SK-N-SH (cell line): ENCODE data around the gene ZSCAN30. TPM values are rescaled to one million over a fixed set of nuclear protein-coding genes. Genes with fewer than 3 reads are reported as not detected.

Experiments
- CTCF ChIA-PET: fragments of 300-600, 350-600 bp; formaldehyde crosslinking; extraction: SDS; loops from one replicate; lab custom pipeline; 2021; lab: Yijun Ruan, JAX
- POLR2A ChIA-PET: fragments of 350-600 bp; sonication (Branson Sonifier 250); formaldehyde crosslinking; extraction: SDS; loops from one replicate; lab custom pipeline; 2020; ENCODE audit warnings: antibody characterized with exemption, inconsistent platforms; lab: Yijun Ruan, JAX
- DNase-seq: peaks from one replicate; pipeline ENCODE4 v3.0.0; 2012
- H2AFZ ChIP-seq: fragments of 200-600 bp; sonication (generic); 2 replicates; pipeline ENCODE4 v1.8.1; 2016; ENCODE audit warnings: antibody characterized with exemption, mild to moderate bottlenecking, low read depth
- H3F3A ChIP-seq: fragments of 200-600 bp; sonication (generic); replicated peaks from 2 replicates; pipeline ENCODE3; 2016; ENCODE audit warnings: antibody characterized with exemption, mild to moderate bottlenecking; ENCODE audit not compliant: insufficient read depth
- H3K27ac ChIP-seq, 2 experiments: fragments of 200-500 bp in 1 of 2; fragments of 200-600 bp in 1 of 2; sonication (Bioruptor generic) in 1 of 2; sonication (generic), shearing (Covaris generic) in 1 of 2; 2 replicates each; pipeline versions ENCODE4 v1.5.1 to v1.6.1; 2014 to 2016; ENCODE audit warnings: low read depth in 2 of 2, inconsistent platforms in 1 of 2, low read length in 1 of 2, mild to moderate bottlenecking in 1 of 2, mixed read lengths in 1 of 2
- H3K27me3 ChIP-seq: fragments of 200-600 bp; sonication (generic), shearing (Covaris generic); 2 replicates; pipeline ENCODE4 v1.6.1; 2016; ENCODE audit warnings: mixed run types; ENCODE audit not compliant: insufficient read depth
- H3K36me3 ChIP-seq, 2 experiments: fragments of 200-500 bp in 1 of 2; fragments of 200-600 bp in 1 of 2; sonication (Bioruptor generic) in 1 of 2; sonication (generic) in 1 of 2; replicated peaks in 1 of 2; 2 replicates each; pipeline versions ENCODE3 to v1.5.1; 2014 to 2016; ENCODE audit warnings: low read length in 1 of 2, mild to moderate bottlenecking in 1 of 2; ENCODE audit not compliant: insufficient read depth in 2 of 2, control insufficient read depth in 1 of 2
- H3K4me1 ChIP-seq, 2 experiments: fragments of 200-500 bp in 1 of 2; fragments of 200-600 bp in 1 of 2; sonication (Bioruptor generic) in 1 of 2; sonication (generic), shearing (Covaris generic) in 1 of 2; 2 replicates each; pipeline versions ENCODE4 v1.5.1 to v1.6.1; 2014 to 2016; ENCODE audit warnings: low read depth in 1 of 2, low read length in 1 of 2, mixed run types in 1 of 2; ENCODE audit not compliant: insufficient read depth in 2 of 2, control insufficient read depth in 1 of 2
- H3K4me2 ChIP-seq: fragments of 200-600 bp; sonication (generic), shearing (Covaris generic); 2 replicates; pipeline ENCODE4 v1.6.1; 2017; ENCODE audit warnings: mixed run types
- H3K4me3 ChIP-seq, 2 experiments: fragments of 200-500 bp in 1 of 2; fragments of 200-600 bp in 1 of 2; sonication (Bioruptor generic) in 1 of 2; sonication (generic), shearing (Covaris generic) in 1 of 2; 2 replicates each; pipeline versions ENCODE4 v1.5.1 to v1.8.1; 2014 to 2016; ENCODE audit warnings: low read depth in 2 of 2, inconsistent platforms in 1 of 2, low read length in 1 of 2, mild to moderate bottlenecking in 1 of 2, mixed read lengths in 1 of 2, moderate library complexity in 1 of 2
- H3K79me2 ChIP-seq: fragments of 200-600 bp; sonication (generic); 2 replicates; pipeline ENCODE4 v1.8.1; 2017; ENCODE audit warnings: mild to moderate bottlenecking; ENCODE audit not compliant: insufficient read depth
- H3K9ac ChIP-seq: fragments of 200-600 bp; sonication (generic); 2 replicates; pipeline ENCODE4 v1.6.1; 2017; ENCODE audit warnings: mixed run types
- H3K9me2 ChIP-seq: fragments of 200-600 bp; sonication (generic); 2 replicates; pipeline ENCODE4 v1.6.1; 2017; ENCODE audit warnings: mixed run types
- H3K9me3 ChIP-seq: fragments of 200-600 bp; sonication (generic); 2 replicates; pipeline ENCODE4 v1.6.1; 2017; ENCODE audit warnings: mixed run types, mild to moderate bottlenecking, moderate library complexity
- H4K20me1 ChIP-seq: fragments of 200-600 bp; sonication (generic); 2 replicates; pipeline ENCODE4 v1.6.1; 2017; ENCODE audit warnings: mild to moderate bottlenecking, mixed run types; ENCODE audit not compliant: insufficient read depth
- FOXM1 ChIP-seq: IDR thresholded peaks from 2 replicates; pipeline ENCODE4 v1.4.0; 2012; ENCODE audit warnings: low read depth, mild to moderate bottlenecking
- GABPA ChIP-seq: IDR thresholded peaks from 2 replicates; pipeline ENCODE4 v1.4.0; 2012; ENCODE audit warnings: low read depth, mild to moderate bottlenecking
- GATA2 ChIP-seq: sonication (generic); formaldehyde crosslinking; IDR thresholded peaks from 2 replicates; pipeline ENCODE4 v1.5.0; 2020; ENCODE audit warnings: mild to moderate bottlenecking, missing genetic modification reagents
- JUND ChIP-seq: IDR thresholded peaks from 2 replicates; pipeline ENCODE4 v1.4.0; 2012
- MEF2A ChIP-seq: IDR thresholded peaks from 2 replicates; pipeline ENCODE4 v1.4.0; 2012; ENCODE audit warnings: low read depth, borderline replicate concordance
- NFIC ChIP-seq: IDR thresholded peaks from 2 replicates; pipeline ENCODE4 v1.4.0; 2012; ENCODE audit warnings: borderline replicate concordance
- NRF1 ChIP-seq: IDR thresholded peaks from 2 replicates; pipeline ENCODE4 v1.6.1; 2012; ENCODE audit warnings: low read depth, mild to moderate bottlenecking, low read length
- POLR2AphosphoS5 ChIP-seq: IDR thresholded peaks from 2 replicates; pipeline ENCODE4 v1.6.1; 2012; ENCODE audit warnings: low read depth, low read length
- RFX5 ChIP-seq: IDR thresholded peaks from 2 replicates; pipeline ENCODE4 v1.6.1; 2012; ENCODE audit warnings: mild to moderate bottlenecking, improper control_type of control experiment, low read length
- RXRA ChIP-seq: IDR thresholded peaks from 2 replicates; pipeline ENCODE4 v1.4.0; 2012; ENCODE audit warnings: low read depth, mild to moderate bottlenecking, borderline replicate concordance
- TAF1 ChIP-seq: IDR thresholded peaks from 2 replicates; pipeline ENCODE4 v1.6.1; 2012; ENCODE audit warnings: low read depth, mild to moderate bottlenecking, low read length, moderate library complexity, borderline replicate concordance
- TEAD4 ChIP-seq: IDR thresholded peaks from 2 replicates; pipeline ENCODE4 v1.4.0; 2012; ENCODE audit warnings: mild to moderate bottlenecking, borderline replicate concordance; ENCODE audit not compliant: insufficient read depth
- YY1 ChIP-seq: IDR thresholded peaks from 2 replicates; pipeline ENCODE4 v1.4.0; 2012; ENCODE audit warnings: low read depth, mild to moderate bottlenecking
- WGBS: methylation state at CpG from one replicate; pipeline ENCODE4 v1.1.6; 2017; ENCODE audit warnings: low lambda C conversion rate; 5-methylcytosine and 5-hydroxymethylcytosine counted together
- polyA plus RNA-seq, 3 experiments: library from polyadenylated mRNA; depleted of rRNA; stranded (reverse); fragments of >200 nt; gene quantifications; 2 replicates each; pipeline ENCODE4 v1.2.3, GENCODE V29; 2012
- TF ChIP-seq, protein P1 (sequence below): IDR thresholded peaks from 2 replicates; pipeline ENCODE4 v1.4.0; 2012; ENCODE audit warnings: low read depth, borderline replicate concordance
- TF ChIP-seq, protein P2 (sequence below): fragments of 150-350 bp; IDR thresholded peaks from 2 replicates; pipeline ENCODE4 v1.6.1; 2017; ENCODE audit warnings: antibody characterized with exemption, low read length, low read depth, borderline replicate concordance
- TF ChIP-seq, protein P3 (sequence below): IDR thresholded peaks from 2 replicates; pipeline ENCODE4; 2012
- TF ChIP-seq, protein P4 (sequence below): fragments of 150-350 bp; IDR thresholded peaks from 2 replicates; pipeline ENCODE4 v1.6.1; 2016; ENCODE audit warnings: mild to moderate bottlenecking, low read depth, low read length

ZSCAN30 gene
- polyA plus RNA-seq, 1 of the 3 experiments (the other 2 are of a cell fraction): 5.9 TPM

DNA sequence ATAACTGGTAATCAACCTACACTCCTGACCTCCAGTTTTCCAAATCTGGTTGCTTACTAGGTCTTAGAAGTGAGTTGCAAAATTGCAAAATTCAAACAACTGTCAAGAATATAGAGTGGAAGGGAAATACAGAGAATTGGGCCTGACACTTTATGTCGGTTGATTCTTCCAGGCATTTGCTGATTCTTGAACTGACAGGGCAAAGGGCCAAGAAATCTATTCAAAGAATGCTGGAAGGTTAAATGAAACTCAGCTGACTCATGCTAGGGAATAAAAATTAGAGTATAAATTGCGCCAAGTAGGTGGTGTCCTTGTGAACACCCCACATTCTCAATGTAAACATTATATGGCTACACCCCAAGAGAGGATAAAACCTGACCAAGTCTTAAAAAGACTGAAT, 21.5 kb upstream of the ZSCAN30 start:
- no peaks in the 10 kb centered on the region for H3K27me3 ChIP-seq
- no peak overlapping the region for H3K4me2 ChIP-seq
- peaks cover 21% of the 10 kb centered on the region; the same call in 1 of the 2 replicates for H3K9me3 ChIP-seq
- H3K36me3 ChIP-seq: peaks cover 12 to 30% of the 10 kb centered on the region in 2 experiments
- H3K9ac ChIP-seq: no peak overlapping the region
- H3K4me1 ChIP-seq: no peaks in the 10 kb centered on the region
- H3K79me2 ChIP-seq: no peaks in the 10 kb centered on the region
- no peak for DNase-seq
- 66% methylated on average over 2 of the region's 2 CpGs for WGBS
- H3K27ac ChIP-seq: no peak overlapping the region
- H4K20me1 ChIP-seq: no peaks in the 10 kb centered on the region
- POLR2A ChIA-PET: no interaction called here
- TF ChIP-seq TAF1: no peak
- TF ChIP-seq FOXM1: no peak
- no peak for TF ChIP-seq NFIC
- TF ChIP-seq, protein P1, sequence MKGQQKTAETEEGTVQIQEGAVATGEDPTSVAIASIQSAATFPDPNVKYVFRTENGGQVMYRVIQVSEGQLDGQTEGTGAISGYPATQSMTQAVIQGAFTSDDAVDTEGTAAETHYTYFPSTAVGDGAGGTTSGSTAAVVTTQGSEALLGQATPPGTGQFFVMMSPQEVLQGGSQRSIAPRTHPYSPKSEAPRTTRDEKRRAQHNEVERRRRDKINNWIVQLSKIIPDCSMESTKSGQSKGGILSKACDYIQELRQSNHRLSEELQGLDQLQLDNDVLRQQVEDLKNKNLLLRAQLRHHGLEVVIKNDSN: no peak
- TF ChIP-seq, protein P2, sequence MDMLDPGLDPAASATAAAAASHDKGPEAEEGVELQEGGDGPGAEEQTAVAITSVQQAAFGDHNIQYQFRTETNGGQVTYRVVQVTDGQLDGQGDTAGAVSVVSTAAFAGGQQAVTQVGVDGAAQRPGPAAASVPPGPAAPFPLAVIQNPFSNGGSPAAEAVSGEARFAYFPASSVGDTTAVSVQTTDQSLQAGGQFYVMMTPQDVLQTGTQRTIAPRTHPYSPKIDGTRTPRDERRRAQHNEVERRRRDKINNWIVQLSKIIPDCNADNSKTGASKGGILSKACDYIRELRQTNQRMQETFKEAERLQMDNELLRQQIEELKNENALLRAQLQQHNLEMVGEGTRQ: no peak
- no peak for TF ChIP-seq RFX5
- TF ChIP-seq POLR2AphosphoS5: no peak
- no peak for TF ChIP-seq MEF2A
- TF ChIP-seq NRF1: no peak
- no peak for TF ChIP-seq YY1
- TF ChIP-seq RXRA: no peak
- no peak for TF ChIP-seq JUND
- no peak for TF ChIP-seq GATA2
- TF ChIP-seq TEAD4: no peak
- no peak for TF ChIP-seq GABPA
- TF ChIP-seq, protein P3, sequence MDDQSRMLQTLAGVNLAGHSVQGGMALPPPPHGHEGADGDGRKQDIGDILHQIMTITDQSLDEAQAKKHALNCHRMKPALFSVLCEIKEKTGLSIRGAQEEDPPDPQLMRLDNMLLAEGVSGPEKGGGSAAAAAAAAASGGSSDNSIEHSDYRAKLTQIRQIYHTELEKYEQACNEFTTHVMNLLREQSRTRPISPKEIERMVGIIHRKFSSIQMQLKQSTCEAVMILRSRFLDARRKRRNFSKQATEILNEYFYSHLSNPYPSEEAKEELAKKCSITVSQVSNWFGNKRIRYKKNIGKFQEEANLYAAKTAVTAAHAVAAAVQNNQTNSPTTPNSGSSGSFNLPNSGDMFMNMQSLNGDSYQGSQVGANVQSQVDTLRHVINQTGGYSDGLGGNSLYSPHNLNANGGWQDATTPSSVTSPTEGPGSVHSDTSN: no peak
- TF ChIP-seq, protein P4, sequence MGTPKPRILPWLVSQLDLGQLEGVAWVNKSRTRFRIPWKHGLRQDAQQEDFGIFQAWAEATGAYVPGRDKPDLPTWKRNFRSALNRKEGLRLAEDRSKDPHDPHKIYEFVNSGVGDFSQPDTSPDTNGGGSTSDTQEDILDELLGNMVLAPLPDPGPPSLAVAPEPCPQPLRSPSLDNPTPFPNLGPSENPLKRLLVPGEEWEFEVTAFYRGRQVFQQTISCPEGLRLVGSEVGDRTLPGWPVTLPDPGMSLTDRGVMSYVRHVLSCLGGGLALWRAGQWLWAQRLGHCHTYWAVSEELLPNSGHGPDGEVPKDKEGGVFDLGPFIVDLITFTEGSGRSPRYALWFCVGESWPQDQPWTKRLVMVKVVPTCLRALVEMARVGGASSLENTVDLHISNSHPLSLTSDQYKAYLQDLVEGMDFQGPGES: no peak
- no peaks in the 10 kb centered on the region for H3K9me2 ChIP-seq
- H2AFZ ChIP-seq: no peak overlapping the region
- CTCF ChIA-PET: no interaction called here
- no peak overlapping the region for H3K4me3 ChIP-seq
- H3F3A ChIP-seq: no peaks in the 10 kb centered on the region
